Omental fat pad (tissue), 4 donors: ENCODE measurements around the gene UBE2D2. TPM values are rescaled to one million over a fixed set of nuclear protein-coding genes. Genes with fewer than 3 reads are reported as not detected.

ENCODE experiments used
- ATAC-seq: fragments of 150-250 bp; one replicate; pipeline ENCODE4 v1.9.1; 2016; ENCODE audit warnings: mild to moderate bottlenecking, moderate library complexity; ENCODE audit not compliant: low FRiP score
- DNase-seq: peaks from one replicate; pipeline ENCODE4 v3.0.0-alpha.2; 2019; ENCODE audit warnings: low spot score
- CTCF ChIP-seq, 3 donors: fragments of 450-650 bp; IDR thresholded peaks; one replicate each; pipeline ENCODE4 v1.5.1; 2016 to 2017; ENCODE audit warnings: antibody characterized with exemption in 3 of 3, mild to moderate bottlenecking in 3 of 3, moderate library complexity in 2 of 3
- total RNA-seq, 4 donors: library from RNA; depleted of rRNA; stranded (reverse); fragments of >200 nt; gene quantifications; one replicate each; pipeline ENCODE4 v1.1.0, GENCODE V29; 2016

UBE2D2 gene
- total RNA-seq, 4 donors from 2014 or later: 50.4 to 76.9 (median 70.4) TPM

- DNase-seq: no peak
These were observed 6.9 kb upstream of the UBE2D2 start for GRCh38 chr5:139554264-139554663.

GRCh38 chr5:139557811-139558210, 3.3 kb upstream of the UBE2D2 start:
- no peak for DNase-seq

More at GRCh38 chr5:139554264-139554663, 6.9 kb upstream of the UBE2D2 start:
- ATAC-seq: no peak
- no peak for TF ChIP-seq CTCF (IDR thresholded peaks at IDR 0.05)

GRCh38 chr5:139561655-139562451, 714 bp downstream of the UBE2D2 start:
- TF ChIP-seq CTCF (IDR thresholded peaks at IDR 0.05): no peak

More at GRCh38 chr5:139557811-139558210, 3.3 kb upstream of the UBE2D2 start:
- no peak for TF ChIP-seq CTCF (IDR thresholded peaks at IDR 0.05)
- no peak for ATAC-seq

GRCh38 chr5:139562847-139563246, 1.7 kb downstream of the UBE2D2 start:
- no peak for DNase-seq
- no peak for TF ChIP-seq CTCF (IDR thresholded peaks at IDR 0.05)
- ATAC-seq: no peak

More at GRCh38 chr5:139561655-139562451, 714 bp downstream of the UBE2D2 start:
- ATAC-seq (peak; percentile 40), DNase-seq (peak; percentile 27)

- ATAC-seq (no peak), DNase-seq (no peak)
- no peak for TF ChIP-seq CTCF (IDR thresholded peaks at IDR 0.05)
These were observed 4.5 kb downstream of the UBE2D2 start for GRCh38 chr5:139565411-139566305.

GRCh38 chr5:139566611-139567010, 5.5 kb downstream of the UBE2D2 start:
- no peak for DNase-seq
- TF ChIP-seq CTCF (IDR thresholded peaks at IDR 0.05): no peak
- no peak for ATAC-seq
